BJ (cell line): ENCODE measurements around the gene DIP2C. TPM values are rescaled to one million over a fixed set of nuclear protein-coding genes. Genes with fewer than 3 reads are reported as not detected.

Experiments used
- CTCF ChIA-PET: fragments of 350-600 bp; formaldehyde crosslinking; extraction: SDS; loops from one replicate; lab custom pipeline; 2021; ENCODE audit warnings: antibody characterized with exemption, inconsistent platforms; lab: Yijun Ruan, JAX
- POLR2A ChIA-PET: fragments of 300-600 bp; sonication (Branson Sonifier 250); formaldehyde crosslinking; extraction: SDS; loops from one replicate; lab custom pipeline; 2021; ENCODE audit warnings: antibody characterized with exemption; lab: Charles Lee
- DNase-seq: peaks from one replicate; pipeline ENCODE4 v3.0.0-alpha.2; 2011; ENCODE audit warnings: low read depth
- H3K27me3 ChIP-seq: 2 replicates; pipeline ENCODE4 v1.6.0; 2011; ENCODE audit warnings: low read length; ENCODE audit not compliant: control insufficient read depth, insufficient read depth
- H3K36me3 ChIP-seq: 2 replicates; pipeline ENCODE4 v1.5.1; 2011; ENCODE audit warnings: low read length; ENCODE audit not compliant: control insufficient read depth, insufficient read depth
- H3K4me3 ChIP-seq: 2 replicates; pipeline ENCODE4 v1.5.1; 2011; ENCODE audit warnings: low read depth, mild to moderate bottlenecking, control low read depth, low read length
- CTCF ChIP-seq: IDR thresholded peaks from 2 replicates; pipeline ENCODE4 v1.5.1; 2011; ENCODE audit warnings: low read depth, mild to moderate bottlenecking, control low read depth, inconsistent platforms, low read length, moderate library complexity; ENCODE audit not compliant: insufficient read depth
- polyA plus RNA-seq: library from polyadenylated mRNA; depleted of rRNA; stranded (reverse); fragments of >200 nt; gene quantifications from 2 replicates; pipeline ENCODE4 v1.2.3, GENCODE V29; 2011

Gene DIP2C
- polyA plus RNA-seq, 1 experiment = 9.3 TPM

- CTCF ChIA-PET = no interaction called here
- POLR2A ChIA-PET = no interaction called here
- Histone ChIP-seq H3K27me3 (no peaks in the 10 kb centered on the region), H3K4me3 (no peak overlapping the region), H3K36me3 (no peaks in the 10 kb centered on the region)
- DNase-seq = no peak
- TF ChIP-seq CTCF = no peak
Observed at GRCh38 chr10:536935-537334, 152.5 kb downstream of the DIP2C start.

GRCh38 chr10:536371-536925 lies 153.0 kb downstream of the DIP2C start:
- POLR2A ChIA-PET = no interaction called here
- TF ChIP-seq CTCF = no peak
- Histone ChIP-seq H3K36me3 (no peaks in the 10 kb centered on the region), H3K27me3 (no peaks in the 10 kb centered on the region), H3K4me3 (no peak overlapping the region)
- no peak for DNase-seq
- CTCF ChIA-PET = no interaction called here

GRCh38 chr10:535952-536351 lies 153.5 kb downstream of the DIP2C start:
- ChIA-PET POLR2A (no interaction called here), CTCF (no interaction called here)
- TF ChIP-seq CTCF = no peak
- DNase-seq = no peak
- H3K36me3 ChIP-seq = no peaks in the 10 kb centered on the region
- H3K4me3 ChIP-seq = no peak overlapping the region
- no peaks in the 10 kb centered on the region for H3K27me3 ChIP-seq

- DNase-seq = no peak
- POLR2A ChIA-PET = no interaction called here
- Histone ChIP-seq H3K27me3 (no peaks in the 10 kb centered on the region), H3K36me3 (no peaks in the 10 kb centered on the region), H3K4me3 (no peak overlapping the region)
- TF ChIP-seq CTCF = no peak
- CTCF ChIA-PET = interaction anchor here (0.6 kb wide), 1 partner anchor 27 kb away, joined by 3 read pairs; no protein-coding TSS in a partner anchor
Observed at GRCh38 chr10:535051-535450, 154.4 kb downstream of the DIP2C start.

- Histone ChIP-seq H3K4me3 (no peak overlapping the region), H3K27me3 (no peaks in the 10 kb centered on the region), H3K36me3 (no peaks in the 10 kb centered on the region)
- no peak for TF ChIP-seq CTCF
- CTCF ChIA-PET = no interaction called here
- POLR2A ChIA-PET = no interaction called here
- no peak for DNase-seq
Observed at GRCh38 chr10:534047-534566, 155.4 kb downstream of the DIP2C start.
